Psoas muscle (tissue), 8 donors: ENCODE measurements around the gene PLPPR3. TPM values are rescaled to one million over a fixed set of nuclear protein-coding genes. Genes with fewer than 3 reads are reported as not detected.

Experiments
- ATAC-seq, 4 donors: fragments of 200-7000 bp; cut with Tn5 transposase; one replicate each; pipeline ENCODE4 v1.9.1; 2020; ENCODE audit warnings: moderate library complexity in 3 of 4, mild to moderate bottlenecking in 2 of 4
- DNase-seq, 2 donors: peaks; one replicate each; pipeline ENCODE4 v3.0.0-alpha.2; 2020
- H3K27ac ChIP-seq: fragments of 200-600 bp; one replicate; pipeline ENCODE4 v1.8.0; 2022
- H3K27me3 ChIP-seq, 3 donors: fragments of 200-600 bp in 1 of 3; one replicate each; pipeline versions ENCODE4 v1.6.1 to v1.8.0; 2013 to 2022; ENCODE audit warnings: low read length in 2 of 3, mild to moderate bottlenecking in 2 of 3, moderate library complexity in 1 of 3; ENCODE audit not compliant: insufficient read depth in 3 of 3
- H3K36me3 ChIP-seq, 2 donors: fragments of 200-600 bp in 1 of 2; one replicate each; pipeline versions ENCODE4 v1.6.1 to v1.8.0; 2013 to 2022; ENCODE audit warnings: low read depth in 1 of 2, mild to moderate bottlenecking in 1 of 2, moderate library complexity in 1 of 2; ENCODE audit not compliant: insufficient read depth in 1 of 2
- H3K4me1 ChIP-seq: fragments of 200-600 bp; one replicate; pipeline ENCODE4 v1.8.0; 2022
- H3K4me3 ChIP-seq: fragments of 200-600 bp; one replicate; pipeline ENCODE4 v1.8.0; 2022; ENCODE audit warnings: mild to moderate bottlenecking
- H3K9me3 ChIP-seq: fragments of 200-600 bp; one replicate; pipeline ENCODE4 v1.8.0; 2022
- WGBS, 3 donors: extraction: QIAGEN DNeasy Blood & Tissue Kit; methylation state at CpG; one replicate each; pipeline versions ENCODE4 v1.1.6 to v1.1.7; 2013; 5-methylcytosine and 5-hydroxymethylcytosine counted together
- intact Hi-C, 2 donors: fragments of 100-400 bp; cut with DNase I; formaldehyde crosslinking; loops; one replicate each; pipeline versions ENCODE4 v1.11.0 to v1.14.2; 2022
- polyA plus RNA-seq, 3 donors: library from polyadenylated mRNA; stranded (reverse); fragments of 200-250 nt; gene quantifications; one replicate each; pipeline ENCODE4 v1.2.3, GENCODE V29; 2013
- total RNA-seq, 4 donors: library from RNA; stranded (reverse); fragmentation: NEBNext Ultra II Directional in 2 of 4; extraction: Animal tissue kit (Norgen Biotek cat#: 25700) in 2 of 4; gene quantifications; one replicate each; pipeline versions ENCODE4 v1.2.1 to v1.2.4, GENCODE V29; 2021 to 2023
- TF ChIP-seq, protein P1 (sequence below): fragments of 200-600 bp; IDR thresholded peaks from one replicate; pipeline ENCODE4 v1.8.0; 2022; ENCODE audit warnings: antibody characterized with exemption
- donor health status: healthy with polysubstance abuse.
- donor health status: DM: no; HTN: no; CAD: no; lungs with moderate emphysema.
- donor health status: Bipolar disorder and iron deficiency.
- donor health status: healthy.
- donor health status: DM: yes; HTN: yes; CAD: no.
- donor health status: DM: no; HTN: no; CAD: no.
- donor health status: DM: no; HTN: no; CAD: no.
- donor health status: DM: yes; HTN: yes; CAD: no.

Gene PLPPR3
- total and polyA plus RNA-seq, 7 donors, result not detected

DNA sequence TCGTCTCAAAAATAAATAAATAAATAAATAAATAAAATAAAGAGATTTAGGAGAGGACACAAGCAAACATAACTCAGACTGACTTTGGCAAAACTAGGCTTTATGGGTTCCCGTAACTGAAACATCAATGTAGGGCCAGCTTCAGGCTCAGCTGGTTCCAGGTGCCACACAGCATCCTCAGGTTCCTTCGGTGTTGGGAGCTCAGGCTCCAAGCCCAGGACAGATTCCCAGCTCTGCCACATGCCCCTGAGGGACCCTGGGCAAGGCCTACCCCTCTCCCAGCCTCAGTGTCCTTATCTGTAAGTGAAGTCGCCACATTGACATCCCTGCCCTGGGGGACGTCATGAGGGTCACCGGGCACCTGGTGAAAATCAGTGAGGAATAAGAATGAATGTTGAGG, 52.1 kb downstream of the PLPPR3 start:
- Histone ChIP-seq H3K4me3 (no peak overlapping the region), H3K4me1 (no peaks in the 10 kb centered on the region), H3K9me3 (no peaks in the 10 kb centered on the region), H3K36me3 (no peaks in the 10 kb centered on the region), H3K27ac (no peak overlapping the region), H3K27me3 (peaks cover 0 to 5% (median 0%) of the 10 kb centered on the region in 3 donors)
- TF ChIP-seq, protein P1, sequence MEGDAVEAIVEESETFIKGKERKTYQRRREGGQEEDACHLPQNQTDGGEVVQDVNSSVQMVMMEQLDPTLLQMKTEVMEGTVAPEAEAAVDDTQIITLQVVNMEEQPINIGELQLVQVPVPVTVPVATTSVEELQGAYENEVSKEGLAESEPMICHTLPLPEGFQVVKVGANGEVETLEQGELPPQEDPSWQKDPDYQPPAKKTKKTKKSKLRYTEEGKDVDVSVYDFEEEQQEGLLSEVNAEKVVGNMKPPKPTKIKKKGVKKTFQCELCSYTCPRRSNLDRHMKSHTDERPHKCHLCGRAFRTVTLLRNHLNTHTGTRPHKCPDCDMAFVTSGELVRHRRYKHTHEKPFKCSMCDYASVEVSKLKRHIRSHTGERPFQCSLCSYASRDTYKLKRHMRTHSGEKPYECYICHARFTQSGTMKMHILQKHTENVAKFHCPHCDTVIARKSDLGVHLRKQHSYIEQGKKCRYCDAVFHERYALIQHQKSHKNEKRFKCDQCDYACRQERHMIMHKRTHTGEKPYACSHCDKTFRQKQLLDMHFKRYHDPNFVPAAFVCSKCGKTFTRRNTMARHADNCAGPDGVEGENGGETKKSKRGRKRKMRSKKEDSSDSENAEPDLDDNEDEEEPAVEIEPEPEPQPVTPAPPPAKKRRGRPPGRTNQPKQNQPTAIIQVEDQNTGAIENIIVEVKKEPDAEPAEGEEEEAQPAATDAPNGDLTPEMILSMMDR, result no peak
- DNase-seq (no peak), ATAC-seq (no peak)
- intact Hi-C loops, result loop anchor here (1.0 to 5.0 kb wide), 4 partner anchors 88 to 213 kb away; partner anchors contain the start of genes WDR18 (in 2 of the 2) and CFD (in 1 of the 2)
- 77 to 87% (median 82%) methylated on average over 6 of the region's 6 CpGs for WGBS, 3 donors

GRCh38 chr19:768424-768823, 53.3 kb downstream of the PLPPR3 start:
- no peak overlapping the region for H3K4me3 ChIP-seq
- H3K4me1 ChIP-seq, result no peaks in the 10 kb centered on the region
- TF ChIP-seq, protein P1, result no peak
- intact Hi-C loops, result loop anchor here in 1 of 2 donors (5.0 kb wide), 1 partner anchor 154 kb away; no protein-coding TSS in a partner anchor
- DNase-seq (no peak), ATAC-seq (no peak)
- no peaks in the 10 kb centered on the region for H3K9me3 ChIP-seq
- H3K36me3 ChIP-seq, result no peaks in the 10 kb centered on the region
- 48 to 66% (median 64%) methylated on average over 14 of the region's 14 CpGs for WGBS, 3 donors
- peaks cover 0 to 9% (median 0%) of the 10 kb centered on the region in 3 donors for H3K27me3 ChIP-seq
- H3K27ac ChIP-seq, result no peak overlapping the region

GRCh38 chr19:765179-765738, 56.5 kb downstream of the PLPPR3 start:
- TF ChIP-seq, protein P1, result no peak
- Histone ChIP-seq H3K9me3 (no peaks in the 10 kb centered on the region), H3K36me3 (no peaks in the 10 kb centered on the region), H3K4me3 (no peak overlapping the region), H3K27ac (no peak overlapping the region), H3K4me1 (no peaks in the 10 kb centered on the region), H3K27me3 (peaks cover 0 to 4% (median 0%) of the 10 kb centered on the region in 3 donors)
- intact Hi-C loops, result loop anchor here in 1 of 2 donors (5.0 kb wide), 1 partner anchor 157 kb away; no protein-coding TSS in a partner anchor
- DNase-seq, result no peak
- no peak for ATAC-seq
- WGBS, 3 donors, result 71 to 76% (median 75%) methylated on average over 6 to 7 of the region's 7 CpGs

GRCh38 chr19:764301-764700, 57.5 kb downstream of the PLPPR3 start:
- Histone ChIP-seq H3K27me3 (peaks cover 0 to 4% (median 0%) of the 10 kb centered on the region in 3 donors), H3K36me3 (no peaks in the 10 kb centered on the region), H3K9me3 (no peaks in the 10 kb centered on the region), H3K4me1 (no peaks in the 10 kb centered on the region), H3K27ac (no peak overlapping the region), H3K4me3 (no peak overlapping the region)
- 87 to 88% (median 88%) methylated on average over 12 of the region's 12 CpGs for WGBS, 3 donors
- TF ChIP-seq, protein P1, result no peak
- DNase-seq (no peak), ATAC-seq (no peak)
- intact Hi-C loops, result no loop called here

DNA sequence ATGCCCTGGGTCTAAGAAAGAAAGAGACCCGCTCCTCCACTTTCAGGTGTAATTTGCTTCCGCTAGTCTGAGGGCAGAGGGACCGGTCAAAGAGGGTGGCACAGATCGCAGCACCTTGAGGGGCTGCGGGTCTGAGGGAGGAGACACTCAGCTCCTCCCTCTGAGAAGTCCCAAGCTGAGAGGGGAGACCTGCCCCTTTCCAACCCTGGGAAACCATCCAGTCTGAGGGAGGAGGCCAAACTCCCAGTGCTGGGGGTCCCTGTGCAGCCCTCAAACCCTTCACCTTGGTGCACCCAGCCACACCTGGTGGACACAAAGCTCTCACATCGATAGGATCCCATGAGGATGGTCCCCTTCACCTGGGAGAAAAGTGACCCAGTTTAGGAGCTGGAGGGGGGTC, 57.9 kb downstream of the PLPPR3 start:
- WGBS, 3 donors, result 90 to 95% (median 92%) methylated on average over 6 of the region's 6 CpGs
- Histone ChIP-seq H3K4me3 (no peak overlapping the region), H3K9me3 (peaks cover 2% of the 10 kb centered on the region), H3K36me3 (no peaks in the 10 kb centered on the region), H3K27me3 (peaks cover 0 to 4% (median 0%) of the 10 kb centered on the region in 3 donors), H3K4me1 (no peaks in the 10 kb centered on the region), H3K27ac (no peak overlapping the region)
- TF ChIP-seq, protein P1, result no peak
- no peak for DNase-seq
- intact Hi-C loops, result no loop called here
- ATAC-seq, result no peak
